DND-41 (cell line): Measurements from ENCODE around the gene KLF13.

Experiments used
- EZH2 ChIP-seq: IDR thresholded peaks from 3 replicates; pipeline ENCODE4 v1.6.1; 2012; ENCODE audit warnings: borderline replicate concordance, low read depth, mild to moderate bottlenecking, moderate library complexity, low read length, inconsistent platforms; ENCODE audit not compliant: severe bottlenecking
- TF ChIP-seq, protein P1 (sequence below): IDR thresholded peaks from 2 replicates; pipeline ENCODE4 v1.5.1; 2012; ENCODE audit warnings: borderline replicate concordance, low read length, moderate library complexity, mild to moderate bottlenecking; ENCODE audit not compliant: poor library complexity, severe bottlenecking; ENCODE audit errors: extremely low read depth

DNA sequence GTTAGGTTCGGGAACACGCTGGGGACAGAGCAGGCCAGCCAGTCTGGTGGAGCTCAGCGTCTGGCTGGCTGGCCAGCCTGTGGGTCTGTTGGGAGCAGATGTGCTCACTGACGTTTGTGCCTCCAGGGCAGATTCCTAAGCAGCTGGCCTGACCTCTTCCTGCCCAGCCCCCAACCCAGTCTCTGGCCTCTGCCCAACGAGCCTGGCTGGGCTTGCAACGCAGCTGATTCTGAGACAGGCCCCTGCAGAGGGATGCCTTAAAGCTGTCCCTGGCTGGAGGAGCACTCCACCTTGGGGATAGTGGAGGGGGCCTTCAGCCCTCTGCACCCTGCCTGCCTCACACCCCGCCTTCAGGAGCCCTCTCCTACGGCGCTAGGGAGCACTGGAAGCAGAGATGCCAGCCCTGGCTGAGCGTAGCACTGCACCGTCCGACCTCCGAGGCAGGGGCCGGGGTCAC is 46.0 kb downstream of the KLF13 start:
- TF ChIP-seq, protein P1, sequence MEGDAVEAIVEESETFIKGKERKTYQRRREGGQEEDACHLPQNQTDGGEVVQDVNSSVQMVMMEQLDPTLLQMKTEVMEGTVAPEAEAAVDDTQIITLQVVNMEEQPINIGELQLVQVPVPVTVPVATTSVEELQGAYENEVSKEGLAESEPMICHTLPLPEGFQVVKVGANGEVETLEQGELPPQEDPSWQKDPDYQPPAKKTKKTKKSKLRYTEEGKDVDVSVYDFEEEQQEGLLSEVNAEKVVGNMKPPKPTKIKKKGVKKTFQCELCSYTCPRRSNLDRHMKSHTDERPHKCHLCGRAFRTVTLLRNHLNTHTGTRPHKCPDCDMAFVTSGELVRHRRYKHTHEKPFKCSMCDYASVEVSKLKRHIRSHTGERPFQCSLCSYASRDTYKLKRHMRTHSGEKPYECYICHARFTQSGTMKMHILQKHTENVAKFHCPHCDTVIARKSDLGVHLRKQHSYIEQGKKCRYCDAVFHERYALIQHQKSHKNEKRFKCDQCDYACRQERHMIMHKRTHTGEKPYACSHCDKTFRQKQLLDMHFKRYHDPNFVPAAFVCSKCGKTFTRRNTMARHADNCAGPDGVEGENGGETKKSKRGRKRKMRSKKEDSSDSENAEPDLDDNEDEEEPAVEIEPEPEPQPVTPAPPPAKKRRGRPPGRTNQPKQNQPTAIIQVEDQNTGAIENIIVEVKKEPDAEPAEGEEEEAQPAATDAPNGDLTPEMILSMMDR, result no peak
- no peak for TF ChIP-seq EZH2
